Mesenchymal stem cell (in vitro differentiated cells and primary cell): Measurements from ENCODE around the gene YJEFN3.

Experiments used
- DNase-seq: peaks from one replicate; pipeline ENCODE4 v3.0.0-alpha.2; 2013
- H2AFZ ChIP-seq: one replicate; pipeline ENCODE4 v1.6.1; 2013; ENCODE audit warnings: low read depth, mild to moderate bottlenecking, control low read depth, inconsistent platforms, low read length, moderate library complexity
- H2AK5ac ChIP-seq: 2 replicates; pipeline ENCODE4 v1.6.1; 2013; ENCODE audit warnings: low read length, moderate library complexity, mild to moderate bottlenecking, inconsistent platforms; ENCODE audit not compliant: severe bottlenecking
- H2BK120ac ChIP-seq: one replicate; pipeline ENCODE4 v1.6.1; 2013; ENCODE audit warnings: low read depth, mild to moderate bottlenecking, inconsistent platforms, low read length, moderate library complexity
- H2BK12ac ChIP-seq, 2 experiments: one replicate each; pipeline ENCODE4 v1.6.1; 2013; ENCODE audit warnings: inconsistent platforms in 2 of 2, low read length in 2 of 2, mild to moderate bottlenecking in 2 of 2, moderate library complexity in 2 of 2, control low read depth in 1 of 2
- H2BK15ac ChIP-seq: one replicate; pipeline ENCODE4 v1.6.1; 2013; ENCODE audit warnings: mild to moderate bottlenecking, low read depth, inconsistent platforms; ENCODE audit not compliant: poor library complexity, severe bottlenecking
- H2BK5ac ChIP-seq: 2 replicates; pipeline ENCODE4 v1.6.1; 2013; ENCODE audit warnings: low read depth, mild to moderate bottlenecking, low read length, control low read depth, inconsistent platforms; ENCODE audit not compliant: poor library complexity, severe bottlenecking
- H3K14ac ChIP-seq, 2 experiments: one replicate each; pipeline ENCODE4 v1.6.1; 2013; ENCODE audit warnings: inconsistent platforms in 2 of 2, low read length in 2 of 2, control low read depth in 1 of 2, mild to moderate bottlenecking in 1 of 2, moderate library complexity in 1 of 2
- H3K18ac ChIP-seq, 2 experiments: one replicate each; pipeline ENCODE4 v1.6.1; 2013; ENCODE audit warnings: inconsistent platforms in 2 of 2, low read length in 2 of 2, control low read depth in 1 of 2, low read depth in 1 of 2, mild to moderate bottlenecking in 1 of 2
- H3K23ac ChIP-seq, 2 experiments: one replicate each; pipeline ENCODE4 v1.6.1; 2013; ENCODE audit warnings: inconsistent platforms in 2 of 2, low read length in 2 of 2, mild to moderate bottlenecking in 2 of 2, moderate library complexity in 2 of 2, control low read depth in 1 of 2
- H3K27ac ChIP-seq: 2 replicates; pipeline ENCODE4 v1.5.1; 2013; ENCODE audit warnings: mild to moderate bottlenecking, moderate library complexity, low read length, control low read depth, inconsistent platforms; ENCODE audit not compliant: poor library complexity, severe bottlenecking
- H3K27me3 ChIP-seq, 2 experiments: 2 replicates each; pipeline versions ENCODE4 v1.6.1 to v1.7.0; 2013; ENCODE audit warnings: low read length in 2 of 2, mild to moderate bottlenecking in 2 of 2, moderate library complexity in 2 of 2, control low read depth in 1 of 2, inconsistent platforms in 1 of 2; ENCODE audit not compliant: control insufficient read depth in 1 of 2, insufficient read depth in 1 of 2
- H3K36me3 ChIP-seq, 2 experiments: 2 replicates each; pipeline versions ENCODE4 v1.6.1 to v1.7.0; 2013; ENCODE audit warnings: low read length in 2 of 2, control low read depth in 1 of 2, inconsistent platforms in 1 of 2, low read depth in 1 of 2, mild to moderate bottlenecking in 1 of 2; ENCODE audit not compliant: insufficient read depth in 2 of 2, control insufficient read depth in 1 of 2
- H3K4ac ChIP-seq, 2 experiments: one replicate each; pipeline ENCODE4 v1.6.1; 2013; ENCODE audit warnings: inconsistent platforms in 2 of 2, low read length in 2 of 2, mild to moderate bottlenecking in 2 of 2, moderate library complexity in 2 of 2, control low read depth in 1 of 2, low read depth in 1 of 2
- H3K4me1 ChIP-seq: 2 replicates; pipeline ENCODE4 v1.6.1; 2013; ENCODE audit warnings: low read depth, low read length, control low read depth; ENCODE audit not compliant: control insufficient read depth, insufficient read depth
- H3K4me2 ChIP-seq: 2 replicates; pipeline ENCODE4 v1.6.1; 2013; ENCODE audit warnings: low read length, mild to moderate bottlenecking, inconsistent platforms; ENCODE audit not compliant: poor library complexity, severe bottlenecking
- H3K4me3 ChIP-seq, 2 experiments: 2 replicates each; pipeline versions ENCODE4 v1.5.1 to v1.7.0; 2013; ENCODE audit warnings: low read length in 2 of 2, mild to moderate bottlenecking in 2 of 2, control low read depth in 1 of 2, low read depth in 1 of 2; ENCODE audit not compliant: insufficient read depth in 1 of 2
- H3K79me1 ChIP-seq: replicated peaks from 2 replicates; pipeline ENCODE4 v1.6.1; 2013; ENCODE audit warnings: mild to moderate bottlenecking, control low read depth, low read length, inconsistent platforms; ENCODE audit not compliant: poor library complexity, severe bottlenecking
- H3K9ac ChIP-seq: 2 replicates; pipeline ENCODE4 v1.7.0; 2013; ENCODE audit warnings: mild to moderate bottlenecking, low read length, moderate library complexity
- H3K9me3 ChIP-seq: 2 replicates; pipeline ENCODE4 v1.7.0; 2013; ENCODE audit warnings: mild to moderate bottlenecking, low read length; ENCODE audit not compliant: control insufficient read depth
- H4K8ac ChIP-seq: one replicate; pipeline ENCODE4 v1.6.1; 2013; ENCODE audit warnings: inconsistent platforms, mild to moderate bottlenecking, low read length, moderate library complexity
- H4K91ac ChIP-seq: one replicate; pipeline ENCODE4 v1.6.1; 2013; ENCODE audit warnings: mild to moderate bottlenecking, low read length, inconsistent platforms
- WGBS: methylation state at CpG from one replicate; pipeline ENCODE4 v1.1.7; 2013; ENCODE audit warnings: mixed read lengths; 5-methylcytosine and 5-hydroxymethylcytosine counted together

The YJEFN3 gene

DNA sequence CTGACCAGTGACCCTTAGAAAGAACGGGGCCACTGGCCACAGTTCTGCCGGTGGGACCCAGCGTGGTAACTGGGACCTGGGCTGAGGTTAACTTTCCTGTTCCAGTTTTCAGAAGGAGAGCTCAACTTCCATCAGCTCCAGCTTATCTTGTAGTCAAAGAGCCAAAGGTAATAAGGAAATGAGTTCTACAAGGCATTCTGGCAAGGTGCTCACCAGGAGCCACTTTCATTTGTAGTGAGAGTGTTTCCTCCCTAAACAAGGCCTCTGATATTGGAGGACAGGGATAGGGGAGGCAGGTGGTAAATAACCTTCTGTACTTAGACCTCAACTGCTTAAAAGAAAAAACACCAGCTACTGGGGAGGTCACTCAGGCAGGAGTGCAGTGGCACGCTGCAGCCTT is 51.7 kb downstream of the YJEFN3 start:
- Histone ChIP-seq H3K14ac (no peak overlapping the region), H2BK5ac (no peak overlapping the region), H2AFZ (no peak overlapping the region), H3K36me3 (no peaks in the 10 kb centered on the region), H2BK15ac (no peak overlapping the region), H4K8ac (no peak overlapping the region), H3K9me3 (no peaks in the 10 kb centered on the region), H3K23ac (no peak overlapping the region), H2BK120ac (no peak overlapping the region), H3K4me1 (peaks cover 2% of the 10 kb centered on the region), H3K4me3 (no peak overlapping the region), H2AK5ac (no peak overlapping the region), H3K79me1 (no peaks in the 10 kb centered on the region), H3K4ac (no peak overlapping the region), H4K91ac (no peak overlapping the region), H3K4me2 (no peak overlapping the region), H3K27ac (no peak overlapping the region), H3K9ac (no peak overlapping the region), H3K18ac (no peak overlapping the region), H2BK12ac (no peak overlapping the region), H3K27me3 (no peaks in the 10 kb centered on the region)
- no peak for DNase-seq
- 94% methylated on average over 4 of the region's 4 CpGs for WGBS

DNA sequence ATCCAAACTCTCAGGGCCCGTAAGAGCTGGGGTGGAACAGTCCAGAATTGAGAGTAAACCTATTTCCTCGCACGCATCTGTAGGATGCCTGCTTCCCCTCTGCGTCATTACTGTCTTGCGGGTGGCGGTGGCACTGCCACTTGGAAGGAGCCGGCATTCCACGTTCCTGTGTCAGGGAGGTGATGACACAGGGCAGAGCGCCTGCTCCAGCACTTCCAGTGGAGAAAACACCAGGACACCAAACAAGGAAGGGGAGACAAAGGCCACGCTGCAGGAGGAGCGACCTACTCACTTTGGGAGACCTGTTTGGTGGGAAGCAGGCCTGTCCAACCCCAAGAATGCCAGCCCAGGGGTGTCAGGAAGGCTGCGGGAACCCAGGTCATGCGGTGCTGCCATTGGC is 52.7 kb downstream of the YJEFN3 start:
- Histone ChIP-seq H3K79me1 (no peaks in the 10 kb centered on the region), H3K27ac (no peak overlapping the region), H4K8ac (peak overlapping the region; percentile 42), H3K14ac (peak overlapping the region in 1 of 2 experiments; percentile 22), H3K4me2 (no peak overlapping the region), H2BK12ac (no peak overlapping the region), H3K4me1 (peaks cover 2% of the 10 kb centered on the region), H3K4me3 (no peak overlapping the region), H2AFZ (no peak overlapping the region), H3K36me3 (no peaks in the 10 kb centered on the region), H2BK5ac (no peak overlapping the region), H3K9me3 (no peaks in the 10 kb centered on the region), H2AK5ac (no peak overlapping the region), H3K23ac (no peak overlapping the region), H2BK15ac (no peak overlapping the region), H3K27me3 (no peaks in the 10 kb centered on the region), H3K4ac (no peak overlapping the region), H3K18ac (no peak overlapping the region), H2BK120ac (no peak overlapping the region), H3K9ac (no peak overlapping the region), H4K91ac (peak overlapping the region; percentile 39)
- no peak for DNase-seq
- WGBS = 93% methylated on average over 13 of the region's 13 CpGs

DNA sequence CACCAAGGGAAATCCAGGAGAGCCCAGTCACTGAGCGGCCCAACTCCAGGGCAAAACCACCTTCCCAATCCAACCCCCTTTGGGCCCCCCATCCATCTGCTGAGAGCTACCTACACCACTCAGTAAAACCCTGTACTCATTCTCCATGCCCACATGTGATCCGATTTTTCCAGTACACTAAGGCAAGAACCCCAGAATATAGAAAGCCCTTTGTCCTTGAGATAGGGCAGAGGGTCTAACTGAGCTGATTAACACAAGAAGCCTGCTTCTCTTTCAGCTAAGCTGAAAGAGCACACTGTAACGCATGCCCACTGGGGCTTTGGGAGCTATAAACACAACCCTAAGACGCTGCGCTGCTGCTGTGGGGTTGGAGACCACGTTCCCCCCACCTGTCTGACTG is 53.8 kb downstream of the YJEFN3 start:
- Histone ChIP-seq H3K36me3 (no peaks in the 10 kb centered on the region), H3K23ac (no peak overlapping the region), H2BK120ac (no peak overlapping the region), H3K79me1 (no peaks in the 10 kb centered on the region), H2BK5ac (no peak overlapping the region), H3K27me3 (no peaks in the 10 kb centered on the region), H3K27ac (no peak overlapping the region), H4K8ac (no peak overlapping the region), H3K4me3 (no peak overlapping the region), H2AK5ac (no peak overlapping the region), H4K91ac (no peak overlapping the region), H2AFZ (no peak overlapping the region), H2BK12ac (no peak overlapping the region), H3K4me1 (peaks cover 2% of the 10 kb centered on the region), H3K9me3 (no peaks in the 10 kb centered on the region), H3K14ac (no peak overlapping the region), H3K4ac (no peak overlapping the region), H2BK15ac (no peak overlapping the region), H3K18ac (no peak overlapping the region), H3K4me2 (no peak overlapping the region), H3K9ac (no peak overlapping the region)
- whole genome bisulfite sequencing = 85% methylated on average over 6 of the region's 6 CpGs
- no peak for DNase-seq

DNA sequence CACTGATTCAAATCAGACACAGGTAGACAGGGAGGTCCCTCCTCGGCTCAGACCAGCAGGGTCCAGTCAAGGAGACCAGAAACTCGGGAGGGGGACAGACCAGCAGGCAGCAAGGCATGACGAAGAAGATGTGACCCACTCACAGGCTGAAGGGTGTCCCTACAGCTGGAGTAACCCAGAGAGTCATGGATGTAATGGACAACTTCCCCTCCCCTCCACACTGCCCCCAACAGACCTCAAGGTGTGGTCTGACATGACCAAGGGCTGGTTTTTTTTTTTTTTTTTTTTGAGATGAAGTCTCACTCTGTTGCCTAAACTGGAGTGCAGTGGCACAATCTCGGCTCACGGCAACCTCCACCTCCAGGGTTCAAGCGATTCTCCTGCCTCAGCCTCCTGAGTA is 55.6 kb downstream of the YJEFN3 start:
- H3K23ac ChIP-seq = no peak overlapping the region
- no peaks in the 10 kb centered on the region for H3K9me3 ChIP-seq
- no peaks in the 10 kb centered on the region for H3K79me1 ChIP-seq
- no peak overlapping the region for H3K4me2 ChIP-seq
- H3K27ac ChIP-seq = no peak overlapping the region
- H2AK5ac ChIP-seq = no peak overlapping the region
- no peak overlapping the region for H3K9ac ChIP-seq
- no peak for DNase-seq
- H4K91ac ChIP-seq = no peak overlapping the region
- 80% methylated on average over 6 of the region's 6 CpGs for WGBS
- no peak overlapping the region for H2AFZ ChIP-seq
- no peak overlapping the region for H2BK120ac ChIP-seq
- H4K8ac ChIP-seq = no peak overlapping the region
- H2BK15ac ChIP-seq = no peak overlapping the region
- no peak overlapping the region for H3K14ac ChIP-seq
- no peak overlapping the region for H3K18ac ChIP-seq
- H3K4ac ChIP-seq = no peak overlapping the region
- H3K27me3 ChIP-seq = no peaks in the 10 kb centered on the region
- H3K4me3 ChIP-seq = no peak overlapping the region
- no peaks in the 10 kb centered on the region for H3K36me3 ChIP-seq
- peaks cover 2% of the 10 kb centered on the region for H3K4me1 ChIP-seq
- no peak overlapping the region for H2BK5ac ChIP-seq
- H2BK12ac ChIP-seq = no peak overlapping the region
